Karpas-422 (cell line): ENCODE measurements around the gene COQ8A. TPM values are rescaled to one million over a fixed set of nuclear protein-coding genes. Genes with fewer than 3 reads are reported as not detected.

Experiments used
- DNase-seq: peaks from one replicate; pipeline ENCODE4 v3.0.0-alpha.2; 2015
- H2AFZ ChIP-seq: fragments of 200-600 bp; sonication (generic); 2 replicates; pipeline ENCODE4 v1.6.1; 2014; ENCODE audit warnings: antibody characterized with exemption, low read length, mixed read lengths
- H3K27ac ChIP-seq: fragments of 200-600 bp; sonication (generic); 2 replicates; pipeline ENCODE4 v1.5.1; 2014; ENCODE audit warnings: mild to moderate bottlenecking, low read length, moderate library complexity
- H3K27me3 ChIP-seq: fragments of 200-600 bp; sonication (generic); 2 replicates; pipeline ENCODE4 v1.6.1; 2014; ENCODE audit warnings: low read length, mixed read lengths
- H3K36me3 ChIP-seq: fragments of 200-600 bp; sonication (generic); 2 replicates; pipeline ENCODE4 v1.6.1; 2014; ENCODE audit warnings: low read length, mixed read lengths; ENCODE audit not compliant: insufficient read depth
- H3K4me1 ChIP-seq: fragments of 200-600 bp; sonication (generic); 2 replicates; pipeline ENCODE4 v1.6.1; 2014; ENCODE audit warnings: mild to moderate bottlenecking, low read length, mixed read lengths
- H3K4me2 ChIP-seq: fragments of 200-600 bp; sonication (generic); 2 replicates; pipeline ENCODE4 v1.6.1; 2014; ENCODE audit warnings: low read length, low read depth, mild to moderate bottlenecking; ENCODE audit not compliant: poor library complexity, severe bottlenecking
- H3K4me3 ChIP-seq: fragments of 200-600 bp; sonication (generic); 2 replicates; pipeline ENCODE4 v1.5.1; 2014; ENCODE audit warnings: mild to moderate bottlenecking, antibody characterized with exemption, low read length, mixed read lengths
- H3K79me2 ChIP-seq: fragments of 200-600 bp; sonication (generic); 2 replicates; pipeline ENCODE4 v1.6.1; 2014; ENCODE audit warnings: mild to moderate bottlenecking, low read length, mixed read lengths
- H3K9ac ChIP-seq: fragments of 200-600 bp; sonication (generic); 2 replicates; pipeline ENCODE4 v1.6.0; 2014; ENCODE audit warnings: low read length
- H3K9me2 ChIP-seq: fragments of 200-600 bp; sonication (generic), shearing (Covaris generic); replicated peaks from 2 replicates; pipeline ENCODE4 v1.6.0; 2014; ENCODE audit warnings: mild to moderate bottlenecking, low read length, moderate library complexity; ENCODE audit not compliant: insufficient read depth
- H3K9me3 ChIP-seq: fragments of 300-700, 200-600 bp; sonication (generic); 2 replicates; pipeline ENCODE4 v1.6.1; 2014; ENCODE audit warnings: low read length, mixed read lengths
- H4K20me1 ChIP-seq: fragments of 200-600 bp; sonication (generic); 2 replicates; pipeline ENCODE4 v1.6.1; 2014; ENCODE audit warnings: mild to moderate bottlenecking, antibody characterized with exemption, low read length, low read depth; ENCODE audit not compliant: insufficient read depth
- total RNA-seq: library from RNA; depleted of rRNA; stranded (reverse); fragments of >200 nt; shearing (Covaris generic); gene quantifications from 2 replicates; pipeline ENCODE4 v1.2.3, GENCODE V29; 2014; ENCODE audit warnings: low replicate concordance

The COQ8A gene
- total RNA-seq, 1 experiment from 2014 or later: 12.7 TPM

DNA sequence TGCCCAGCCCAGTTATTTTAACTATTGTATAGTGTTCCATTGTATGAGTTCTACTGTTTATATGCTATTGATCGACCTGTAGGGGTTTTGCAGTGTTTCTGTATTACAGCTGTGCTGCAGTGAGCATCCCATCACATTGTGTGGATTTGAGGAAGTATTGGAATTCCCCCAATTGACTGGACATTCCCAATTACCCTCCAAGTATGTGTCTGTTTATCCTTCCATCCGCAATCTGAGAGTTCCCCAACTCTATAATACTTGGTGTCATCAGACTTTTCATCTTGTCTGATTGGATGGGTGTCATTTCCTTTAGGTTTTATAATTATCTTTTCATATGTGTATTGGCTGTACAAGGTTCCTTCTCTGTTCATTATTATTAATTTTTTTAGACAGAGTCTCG lies 41.8 kb upstream of the COQ8A start:
- no peaks in the 10 kb centered on the region for H3K36me3 ChIP-seq
- no peak overlapping the region for H3K4me3 ChIP-seq
- no peak overlapping the region for H3K4me2 ChIP-seq
- DNase-seq: no peak
- no peaks in the 10 kb centered on the region for H3K9me3 ChIP-seq
- no peak overlapping the region for H3K9ac ChIP-seq
- H3K79me2 ChIP-seq: no peaks in the 10 kb centered on the region
- H3K9me2 ChIP-seq: no peaks in the 10 kb centered on the region
- no peaks in the 10 kb centered on the region for H3K4me1 ChIP-seq
- H4K20me1 ChIP-seq: no peaks in the 10 kb centered on the region
- H3K27ac ChIP-seq: no peak overlapping the region
- no peak overlapping the region for H2AFZ ChIP-seq
- no peaks in the 10 kb centered on the region for H3K27me3 ChIP-seq

DNA sequence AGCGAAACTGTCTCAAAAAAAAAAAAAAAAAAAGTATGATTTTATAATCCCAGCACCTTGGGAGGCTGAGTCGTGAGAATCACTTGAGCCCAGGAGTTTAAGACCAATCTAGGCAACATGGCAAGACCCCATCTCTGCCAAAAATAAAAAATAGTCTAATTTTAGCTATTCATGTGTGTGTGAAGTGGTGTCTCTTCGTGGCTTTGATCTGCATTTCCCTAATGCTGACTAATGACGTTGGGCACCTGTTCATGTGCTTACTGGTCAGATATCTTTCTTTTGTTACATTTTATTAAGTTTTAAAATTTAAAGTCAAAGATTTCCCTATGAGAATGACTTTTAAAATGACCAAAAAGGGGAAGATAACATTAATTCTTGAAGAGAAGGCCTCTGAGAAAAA lies 38.7 kb upstream of the COQ8A start:
- Histone ChIP-seq H2AFZ (no peak overlapping the region), H3K9ac (no peak overlapping the region), H3K4me1 (peaks cover 1% of the 10 kb centered on the region), H3K36me3 (no peaks in the 10 kb centered on the region), H3K9me3 (no peaks in the 10 kb centered on the region), H3K9me2 (no peaks in the 10 kb centered on the region), H3K79me2 (no peaks in the 10 kb centered on the region), H3K27ac (no peak overlapping the region), H4K20me1 (no peaks in the 10 kb centered on the region), H3K27me3 (no peaks in the 10 kb centered on the region), H3K4me3 (no peak overlapping the region), H3K4me2 (no peak overlapping the region)
- no peak for DNase-seq

- Histone ChIP-seq H3K4me1 (peaks cover 10% of the 10 kb centered on the region), H3K36me3 (no peaks in the 10 kb centered on the region), H2AFZ (no peak overlapping the region), H3K9ac (no peak overlapping the region), H3K79me2 (no peaks in the 10 kb centered on the region), H3K4me2 (no peak overlapping the region), H3K9me2 (no peaks in the 10 kb centered on the region), H3K4me3 (no peak overlapping the region), H3K27ac (no peak overlapping the region), H3K9me3 (no peaks in the 10 kb centered on the region), H4K20me1 (no peaks in the 10 kb centered on the region), H3K27me3 (no peaks in the 10 kb centered on the region)
- no peak for DNase-seq
Measured at GRCh38 chr1:226902601-226903000, 37.5 kb upstream of the COQ8A start.

- peaks cover 10% of the 10 kb centered on the region for H3K4me1 ChIP-seq
- no peak overlapping the region for H3K4me2 ChIP-seq
- no peak overlapping the region for H3K4me3 ChIP-seq
- no peaks in the 10 kb centered on the region for H3K79me2 ChIP-seq
- no peaks in the 10 kb centered on the region for H3K9me2 ChIP-seq
- H3K27me3 ChIP-seq: no peaks in the 10 kb centered on the region
- H2AFZ ChIP-seq: no peak overlapping the region
- no peaks in the 10 kb centered on the region for H3K36me3 ChIP-seq
- no peaks in the 10 kb centered on the region for H4K20me1 ChIP-seq
- no peak overlapping the region for H3K9ac ChIP-seq
- no peaks in the 10 kb centered on the region for H3K9me3 ChIP-seq
- H3K27ac ChIP-seq: no peak overlapping the region
- DNase-seq: no peak
Measured at GRCh38 chr1:226903819-226904716, 36.0 kb upstream of the COQ8A start.

- Histone ChIP-seq H4K20me1 (no peaks in the 10 kb centered on the region), H2AFZ (no peak overlapping the region), H3K4me3 (no peak overlapping the region), H3K4me2 (no peak overlapping the region), H3K4me1 (peaks cover 10% of the 10 kb centered on the region), H3K79me2 (no peaks in the 10 kb centered on the region), H3K27ac (no peak overlapping the region), H3K36me3 (no peaks in the 10 kb centered on the region), H3K27me3 (no peaks in the 10 kb centered on the region), H3K9ac (no peak overlapping the region), H3K9me3 (no peaks in the 10 kb centered on the region), H3K9me2 (no peaks in the 10 kb centered on the region)
- DNase-seq: no peak
Measured at GRCh38 chr1:226904772-226905171, 35.3 kb upstream of the COQ8A start.

GRCh38 chr1:226908419-226908818 lies 31.7 kb upstream of the COQ8A start:
- Histone ChIP-seq H3K9me3 (no peaks in the 10 kb centered on the region), H3K9me2 (no peaks in the 10 kb centered on the region), H3K4me3 (no peak overlapping the region), H3K4me2 (no peak overlapping the region), H3K9ac (no peak overlapping the region), H2AFZ (no peak overlapping the region), H3K27ac (no peak overlapping the region), H4K20me1 (no peaks in the 10 kb centered on the region), H3K36me3 (no peaks in the 10 kb centered on the region), H3K27me3 (no peaks in the 10 kb centered on the region), H3K79me2 (no peaks in the 10 kb centered on the region), H3K4me1 (peaks cover 14% of the 10 kb centered on the region)
- no peak for DNase-seq

DNA sequence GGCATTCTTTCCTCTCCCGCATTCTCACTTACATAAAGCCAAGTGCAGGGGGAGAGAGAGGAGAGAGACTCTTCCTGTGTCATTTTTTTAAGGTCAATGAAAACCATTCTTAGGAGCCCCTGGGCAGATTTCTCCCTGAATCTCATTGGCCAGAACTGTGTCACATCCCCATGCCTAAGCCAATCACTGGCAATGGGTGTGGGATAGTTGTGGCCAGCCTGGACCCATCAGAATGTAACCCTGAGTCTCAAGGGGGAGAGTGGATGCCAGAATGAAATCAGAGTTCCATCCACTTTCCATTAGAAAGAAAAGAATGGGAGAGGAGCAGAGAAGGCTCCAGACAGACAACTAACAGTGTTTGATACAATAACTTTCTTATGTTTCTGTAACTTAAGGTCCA lies 31.2 kb upstream of the COQ8A start:
- Histone ChIP-seq H3K9ac (no peak overlapping the region), H3K27me3 (no peaks in the 10 kb centered on the region), H3K4me3 (no peak overlapping the region), H3K79me2 (no peaks in the 10 kb centered on the region), H3K4me2 (no peak overlapping the region), H3K36me3 (no peaks in the 10 kb centered on the region), H4K20me1 (no peaks in the 10 kb centered on the region), H3K9me3 (no peaks in the 10 kb centered on the region), H3K9me2 (no peaks in the 10 kb centered on the region), H3K27ac (no peak overlapping the region), H2AFZ (no peak overlapping the region), H3K4me1 (peaks cover 14% of the 10 kb centered on the region)
- DNase-seq: no peak

DNA sequence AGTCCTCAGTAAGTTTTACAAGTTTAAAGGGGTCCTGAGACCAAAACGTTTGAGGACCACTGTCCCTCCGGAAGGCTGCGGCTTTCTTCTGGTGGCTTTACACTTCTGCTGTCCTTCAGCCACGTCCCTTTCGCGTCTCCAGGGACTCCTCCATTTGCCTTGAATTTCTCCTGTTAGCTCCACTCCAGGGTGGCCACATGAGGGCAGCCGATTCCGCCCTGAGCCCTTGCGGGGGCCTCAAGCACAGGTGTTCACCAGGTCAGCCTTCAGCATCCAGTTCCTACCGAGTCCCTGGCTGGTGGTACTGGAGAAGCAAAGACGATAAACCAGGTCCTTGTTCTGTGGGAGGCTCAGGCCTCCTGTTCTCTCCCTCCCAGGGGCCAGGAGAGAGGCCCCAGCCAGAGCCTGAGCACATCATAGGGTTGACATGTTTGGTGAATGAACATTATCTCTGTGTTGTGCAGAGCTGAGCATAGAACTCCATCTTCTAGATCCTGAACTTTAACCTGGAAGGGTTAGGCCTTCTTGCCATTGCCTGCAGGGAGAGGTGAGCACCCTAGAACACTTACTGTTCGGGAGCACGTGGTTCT lies 27.4 kb upstream of the COQ8A start:
- Histone ChIP-seq H3K27ac (no peak overlapping the region), H3K36me3 (no peaks in the 10 kb centered on the region), H3K9me3 (no peaks in the 10 kb centered on the region), H3K9me2 (no peaks in the 10 kb centered on the region), H3K27me3 (no peaks in the 10 kb centered on the region), H3K4me1 (0 out of 2 replicates have a peak, but pooled peaks cover 4% of the 10 kb centered on the region), H3K4me2 (no peak overlapping the region), H3K79me2 (no peaks in the 10 kb centered on the region), H4K20me1 (no peaks in the 10 kb centered on the region), H2AFZ (no peak overlapping the region; the same call in 1 of the 2 replicates), H3K4me3 (no peak overlapping the region), H3K9ac (no peak overlapping the region)
- peak; percentile 86 for DNase-seq
